ENCODE measurements around the gene DDR1.
"Not testable (repeated sequence)": the region's sequence is repeated elsewhere in the genome, so short reads cannot be mapped to it uniquely, and the experiment has no call there.

DNA sequence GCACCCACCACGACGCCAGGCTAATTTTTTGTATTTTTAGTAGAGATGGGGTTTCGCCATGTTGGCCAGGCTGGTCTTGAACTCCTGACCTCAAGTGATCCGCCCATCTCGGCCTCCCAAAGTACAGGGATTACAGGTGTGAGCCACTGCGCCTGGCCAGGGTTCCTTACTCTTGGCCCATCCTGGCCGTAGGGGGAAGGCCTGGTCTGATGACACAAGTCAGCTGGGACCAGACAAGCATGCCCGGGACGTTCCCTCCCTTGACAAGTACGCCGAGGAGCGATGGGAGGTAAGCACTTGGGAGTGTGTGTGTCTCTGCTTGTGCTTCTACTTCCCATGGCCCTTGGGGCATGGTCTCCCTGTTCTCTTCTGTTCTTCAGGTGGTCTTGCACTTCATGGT lies 26.2 kb downstream of the DDR1 start:
- not testable (repeated sequence) for TF ChIP-seq POLR2A (IDR thresholded peaks at IDR 0.05; ENCODE audit: extremely low read depth, insufficient read length); MYC (IDR thresholded peaks at IDR 0.05; ENCODE audit: low read depth, low read length)
- TF ChIP-seq, protein P1, sequence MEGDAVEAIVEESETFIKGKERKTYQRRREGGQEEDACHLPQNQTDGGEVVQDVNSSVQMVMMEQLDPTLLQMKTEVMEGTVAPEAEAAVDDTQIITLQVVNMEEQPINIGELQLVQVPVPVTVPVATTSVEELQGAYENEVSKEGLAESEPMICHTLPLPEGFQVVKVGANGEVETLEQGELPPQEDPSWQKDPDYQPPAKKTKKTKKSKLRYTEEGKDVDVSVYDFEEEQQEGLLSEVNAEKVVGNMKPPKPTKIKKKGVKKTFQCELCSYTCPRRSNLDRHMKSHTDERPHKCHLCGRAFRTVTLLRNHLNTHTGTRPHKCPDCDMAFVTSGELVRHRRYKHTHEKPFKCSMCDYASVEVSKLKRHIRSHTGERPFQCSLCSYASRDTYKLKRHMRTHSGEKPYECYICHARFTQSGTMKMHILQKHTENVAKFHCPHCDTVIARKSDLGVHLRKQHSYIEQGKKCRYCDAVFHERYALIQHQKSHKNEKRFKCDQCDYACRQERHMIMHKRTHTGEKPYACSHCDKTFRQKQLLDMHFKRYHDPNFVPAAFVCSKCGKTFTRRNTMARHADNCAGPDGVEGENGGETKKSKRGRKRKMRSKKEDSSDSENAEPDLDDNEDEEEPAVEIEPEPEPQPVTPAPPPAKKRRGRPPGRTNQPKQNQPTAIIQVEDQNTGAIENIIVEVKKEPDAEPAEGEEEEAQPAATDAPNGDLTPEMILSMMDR (IDR thresholded peaks at IDR 0.05; ENCODE audit: low read depth, low read length): not testable (repeated sequence)
- TF ChIP-seq, protein P2, sequence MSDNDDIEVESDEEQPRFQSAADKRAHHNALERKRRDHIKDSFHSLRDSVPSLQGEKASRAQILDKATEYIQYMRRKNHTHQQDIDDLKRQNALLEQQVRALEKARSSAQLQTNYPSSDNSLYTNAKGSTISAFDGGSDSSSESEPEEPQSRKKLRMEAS (IDR thresholded peaks at IDR 0.05; ENCODE audit: low read depth, low read length): not testable (repeated sequence)

Measured in NB4 (cell line).